HG03469 (cell line): Measurements from ENCODE around the gene RALGDS.

Source experiments
- ATAC-seq: cut with Tn5 transposase; IDR thresholded peaks from one replicate; pipeline ENCODE4 v1.9.1; 2021; ENCODE audit warnings: mild to moderate bottlenecking, moderate library complexity, moderate number of reproducible peaks; ENCODE audit not compliant: unreplicated experiment

Gene RALGDS

GRCh38 chr9:133055788-133056420, 65.1 kb downstream of the RALGDS start:
- ATAC-seq: no peak

GRCh38 chr9:133054966-133055365, 66.1 kb downstream of the RALGDS start:
- ATAC-seq: no peak

- no peak for ATAC-seq
Measured at GRCh38 chr9:133054194-133054890, 66.7 kb downstream of the RALGDS start.

- ATAC-seq: no peak
Measured at GRCh38 chr9:133051966-133052539, 69.0 kb downstream of the RALGDS start.

GRCh38 chr9:133051281-133051900, 69.6 kb downstream of the RALGDS start:
- no peak for ATAC-seq

GRCh38 chr9:133050781-133051180, 70.3 kb downstream of the RALGDS start:
- ATAC-seq: no peak

- no peak for ATAC-seq
Measured at GRCh38 chr9:133050142-133050541, 70.9 kb downstream of the RALGDS start.

- no peak for ATAC-seq
Measured at GRCh38 chr9:133049043-133049442, 72.0 kb downstream of the RALGDS start.

- ATAC-seq: no peak
Measured at GRCh38 chr9:133048595-133048994, 72.4 kb downstream of the RALGDS start.
